ENCODE measurements around the gene KIAA0232.

DNA sequence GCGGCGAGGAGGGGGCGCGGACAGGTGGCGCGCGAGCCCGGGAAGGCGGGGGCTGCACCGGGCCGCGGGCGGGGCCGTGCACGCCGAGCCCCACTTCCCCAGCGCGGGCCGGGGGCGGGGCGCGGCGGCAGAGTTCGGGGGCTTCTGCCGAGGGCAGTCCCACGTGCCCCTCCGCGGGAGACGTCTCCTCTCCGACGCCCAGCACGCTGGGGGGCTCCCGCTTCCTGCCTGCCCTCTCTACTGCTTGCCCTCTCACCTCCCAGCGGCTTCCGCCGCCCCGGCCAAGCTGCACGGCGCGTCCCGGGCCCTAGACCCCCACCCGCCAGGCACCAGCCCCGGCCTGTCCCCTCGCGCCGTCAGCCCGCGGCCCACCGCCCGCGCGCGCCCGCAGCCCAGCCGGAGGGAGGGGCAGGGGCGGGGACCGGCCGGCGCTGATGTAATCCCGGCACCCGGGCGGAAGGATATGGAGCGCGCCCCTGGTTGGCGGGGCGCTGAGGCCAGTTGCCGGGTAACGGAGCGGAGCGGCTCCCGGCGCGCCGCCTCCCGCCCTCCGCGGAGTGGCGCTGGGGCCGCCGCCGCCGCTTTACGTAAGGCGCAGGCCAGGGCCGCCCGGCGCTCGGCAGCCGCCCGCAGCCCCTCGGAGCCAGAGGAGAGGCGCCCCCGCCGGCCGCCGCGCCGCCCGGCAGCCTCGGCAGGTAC lies at the start of gene KIAA0232:
- TF ChIP-seq RAD21 (IDR thresholded peaks at IDR 0.05; ENCODE audit: low read depth): no peak
- no peak for TF ChIP-seq EP300 (IDR thresholded peaks at IDR 0.05; ENCODE audit: borderline replicate concordance)
- TF ChIP-seq, protein P1, sequence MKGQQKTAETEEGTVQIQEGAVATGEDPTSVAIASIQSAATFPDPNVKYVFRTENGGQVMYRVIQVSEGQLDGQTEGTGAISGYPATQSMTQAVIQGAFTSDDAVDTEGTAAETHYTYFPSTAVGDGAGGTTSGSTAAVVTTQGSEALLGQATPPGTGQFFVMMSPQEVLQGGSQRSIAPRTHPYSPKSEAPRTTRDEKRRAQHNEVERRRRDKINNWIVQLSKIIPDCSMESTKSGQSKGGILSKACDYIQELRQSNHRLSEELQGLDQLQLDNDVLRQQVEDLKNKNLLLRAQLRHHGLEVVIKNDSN (IDR thresholded peaks at IDR 0.05): peak; percentile 12; the same call in 1 of the 2 replicates
- peak; percentile 75; the same call in 1 of the 2 replicates for TF ChIP-seq TAF1 (IDR thresholded peaks at IDR 0.05; ENCODE audit: low read depth)
- peak; percentile 5; the same call in 1 of the 2 replicates for TF ChIP-seq EGR1 (IDR thresholded peaks at IDR 0.05)
- TF ChIP-seq, protein P2, sequence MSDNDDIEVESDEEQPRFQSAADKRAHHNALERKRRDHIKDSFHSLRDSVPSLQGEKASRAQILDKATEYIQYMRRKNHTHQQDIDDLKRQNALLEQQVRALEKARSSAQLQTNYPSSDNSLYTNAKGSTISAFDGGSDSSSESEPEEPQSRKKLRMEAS (IDR thresholded peaks at IDR 0.05): peak; percentile 88
- TF ChIP-seq YY1 (IDR thresholded peaks at IDR 0.05; ENCODE audit: low read depth): peak; percentile 70; the same call in 1 of the 2 replicates
- TF ChIP-seq, protein P3, sequence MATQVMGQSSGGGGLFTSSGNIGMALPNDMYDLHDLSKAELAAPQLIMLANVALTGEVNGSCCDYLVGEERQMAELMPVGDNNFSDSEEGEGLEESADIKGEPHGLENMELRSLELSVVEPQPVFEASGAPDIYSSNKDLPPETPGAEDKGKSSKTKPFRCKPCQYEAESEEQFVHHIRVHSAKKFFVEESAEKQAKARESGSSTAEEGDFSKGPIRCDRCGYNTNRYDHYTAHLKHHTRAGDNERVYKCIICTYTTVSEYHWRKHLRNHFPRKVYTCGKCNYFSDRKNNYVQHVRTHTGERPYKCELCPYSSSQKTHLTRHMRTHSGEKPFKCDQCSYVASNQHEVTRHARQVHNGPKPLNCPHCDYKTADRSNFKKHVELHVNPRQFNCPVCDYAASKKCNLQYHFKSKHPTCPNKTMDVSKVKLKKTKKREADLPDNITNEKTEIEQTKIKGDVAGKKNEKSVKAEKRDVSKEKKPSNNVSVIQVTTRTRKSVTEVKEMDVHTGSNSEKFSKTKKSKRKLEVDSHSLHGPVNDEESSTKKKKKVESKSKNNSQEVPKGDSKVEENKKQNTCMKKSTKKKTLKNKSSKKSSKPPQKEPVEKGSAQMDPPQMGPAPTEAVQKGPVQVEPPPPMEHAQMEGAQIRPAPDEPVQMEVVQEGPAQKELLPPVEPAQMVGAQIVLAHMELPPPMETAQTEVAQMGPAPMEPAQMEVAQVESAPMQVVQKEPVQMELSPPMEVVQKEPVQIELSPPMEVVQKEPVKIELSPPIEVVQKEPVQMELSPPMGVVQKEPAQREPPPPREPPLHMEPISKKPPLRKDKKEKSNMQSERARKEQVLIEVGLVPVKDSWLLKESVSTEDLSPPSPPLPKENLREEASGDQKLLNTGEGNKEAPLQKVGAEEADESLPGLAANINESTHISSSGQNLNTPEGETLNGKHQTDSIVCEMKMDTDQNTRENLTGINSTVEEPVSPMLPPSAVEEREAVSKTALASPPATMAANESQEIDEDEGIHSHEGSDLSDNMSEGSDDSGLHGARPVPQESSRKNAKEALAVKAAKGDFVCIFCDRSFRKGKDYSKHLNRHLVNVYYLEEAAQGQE (IDR thresholded peaks at IDR 0.05; ENCODE audit: low read depth): no peak
